Vagina (tissue), 2 donors: Measurements from ENCODE around the gene GPR52.

Experiments used
- POLR2A ChIP-seq, 2 donors: fragments of 450-650 bp; IDR thresholded peaks; one replicate each; pipeline ENCODE4 v1.6.1; 2017; ENCODE audit warnings: antibody characterized with exemption in 2 of 2, mild to moderate bottlenecking in 2 of 2, moderate library complexity in 2 of 2
- TF ChIP-seq, protein P1 (sequence below), 3 experiments: fragments of 450-650 bp in 2 of 3; fragments of 200-600 bp in 1 of 3; sonication (generic) in 1 of 3; IDR thresholded peaks; one replicate each; pipeline ENCODE4 v1.5.1; 2017 to 2019; ENCODE audit warnings: antibody characterized with exemption in 3 of 3, mild to moderate bottlenecking in 2 of 3, moderate library complexity in 2 of 3

DNA sequence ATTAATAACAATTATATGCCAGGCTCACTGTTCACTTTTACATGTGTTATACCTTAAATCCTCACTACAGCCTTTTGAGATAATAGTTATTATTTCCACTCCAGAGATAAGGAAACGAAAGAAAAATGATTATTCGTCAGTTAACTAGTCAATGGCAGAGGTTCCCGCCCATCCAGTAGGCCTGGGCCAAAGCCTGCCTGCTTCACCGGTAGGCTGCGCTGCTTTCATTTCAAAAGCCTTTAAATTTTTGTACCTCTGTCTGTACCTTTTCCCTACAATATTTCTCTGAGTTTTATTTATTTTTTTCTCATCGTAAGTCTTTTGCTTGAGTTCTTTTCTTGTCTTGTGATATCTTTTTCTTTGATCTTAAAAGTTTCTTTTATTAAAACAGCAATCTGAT lies 3.6 kb downstream of the GPR52 start:
- TF ChIP-seq POLR2A (IDR thresholded peaks at IDR 0.05), result no peak
- TF ChIP-seq, protein P1, sequence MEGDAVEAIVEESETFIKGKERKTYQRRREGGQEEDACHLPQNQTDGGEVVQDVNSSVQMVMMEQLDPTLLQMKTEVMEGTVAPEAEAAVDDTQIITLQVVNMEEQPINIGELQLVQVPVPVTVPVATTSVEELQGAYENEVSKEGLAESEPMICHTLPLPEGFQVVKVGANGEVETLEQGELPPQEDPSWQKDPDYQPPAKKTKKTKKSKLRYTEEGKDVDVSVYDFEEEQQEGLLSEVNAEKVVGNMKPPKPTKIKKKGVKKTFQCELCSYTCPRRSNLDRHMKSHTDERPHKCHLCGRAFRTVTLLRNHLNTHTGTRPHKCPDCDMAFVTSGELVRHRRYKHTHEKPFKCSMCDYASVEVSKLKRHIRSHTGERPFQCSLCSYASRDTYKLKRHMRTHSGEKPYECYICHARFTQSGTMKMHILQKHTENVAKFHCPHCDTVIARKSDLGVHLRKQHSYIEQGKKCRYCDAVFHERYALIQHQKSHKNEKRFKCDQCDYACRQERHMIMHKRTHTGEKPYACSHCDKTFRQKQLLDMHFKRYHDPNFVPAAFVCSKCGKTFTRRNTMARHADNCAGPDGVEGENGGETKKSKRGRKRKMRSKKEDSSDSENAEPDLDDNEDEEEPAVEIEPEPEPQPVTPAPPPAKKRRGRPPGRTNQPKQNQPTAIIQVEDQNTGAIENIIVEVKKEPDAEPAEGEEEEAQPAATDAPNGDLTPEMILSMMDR (IDR thresholded peaks at IDR 0.05), result no peak
